Right lobe of liver (tissue), 4 donors: ENCODE data around the gene NUBPL.

Experiments used
- CTCF ChIP-seq, 4 donors: fragments of 200-600 bp in 3 of 4; fragments of 450-650 bp in 1 of 4; IDR thresholded peaks; one replicate each; pipeline versions ENCODE4 v1.5.1 to v1.8.0; 2016 to 2022; ENCODE audit warnings: antibody characterized with exemption in 4 of 4, mild to moderate bottlenecking in 2 of 4
- POLR2A ChIP-seq: fragments of 450-650 bp; IDR thresholded peaks from one replicate; pipeline ENCODE4 v1.6.1; 2017; ENCODE audit warnings: antibody characterized with exemption, mild to moderate bottlenecking
- donor health status: DM: no; HTN: no; CAD: no.
- donor health status: DM: no; HTN: no; CAD: no.
- donor health status: DM: no; HTN: yes; CAD: no.

- TF ChIP-seq POLR2A (no peak), CTCF (IDR thresholded peaks at IDR 0.05) (no peak)
Measured at GRCh38 chr14:31902945-31903646, 341.9 kb downstream of the NUBPL start.
